COR-L47 (cell line): ENCODE measurements around the gene AOC1.

Experiments
- DNase-seq: peaks from one replicate; lab custom pipeline; 2025; lab: John Stamatoyannopoulos, UW

The AOC1 gene

DNA sequence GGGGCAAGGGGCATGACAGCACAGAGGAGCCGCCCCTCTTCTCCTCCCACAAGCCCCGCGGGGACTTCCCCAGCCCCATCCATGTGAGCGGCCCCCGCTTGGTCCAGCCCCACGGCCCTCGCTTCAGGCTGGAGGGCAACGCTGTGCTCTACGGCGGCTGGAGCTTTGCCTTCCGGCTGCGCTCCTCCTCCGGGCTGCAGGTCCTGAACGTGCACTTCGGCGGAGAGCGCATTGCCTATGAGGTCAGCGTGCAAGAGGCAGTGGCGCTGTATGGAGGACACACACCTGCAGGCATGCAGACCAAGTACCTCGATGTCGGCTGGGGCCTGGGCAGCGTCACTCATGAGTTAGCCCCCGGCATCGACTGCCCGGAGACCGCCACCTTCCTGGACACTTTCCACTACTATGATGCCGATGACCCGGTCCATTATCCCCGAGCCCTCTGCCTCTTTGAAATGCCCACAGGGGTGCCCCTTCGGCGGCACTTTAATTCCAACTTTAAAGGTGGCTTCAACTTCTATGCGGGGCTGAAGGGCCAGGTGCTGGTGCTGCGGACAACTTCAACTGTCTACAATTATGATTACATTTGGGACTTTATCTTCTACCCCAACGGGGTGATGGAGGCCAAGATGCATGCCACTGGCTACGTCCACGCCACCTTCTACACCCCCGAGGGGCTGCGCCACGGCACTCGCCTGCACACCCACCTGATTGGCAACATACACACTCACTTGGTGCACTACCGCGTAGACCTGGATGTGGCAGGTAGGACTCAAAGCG lies 5.1 kb downstream of the AOC1 start:
- no peak for DNase-seq

DNA sequence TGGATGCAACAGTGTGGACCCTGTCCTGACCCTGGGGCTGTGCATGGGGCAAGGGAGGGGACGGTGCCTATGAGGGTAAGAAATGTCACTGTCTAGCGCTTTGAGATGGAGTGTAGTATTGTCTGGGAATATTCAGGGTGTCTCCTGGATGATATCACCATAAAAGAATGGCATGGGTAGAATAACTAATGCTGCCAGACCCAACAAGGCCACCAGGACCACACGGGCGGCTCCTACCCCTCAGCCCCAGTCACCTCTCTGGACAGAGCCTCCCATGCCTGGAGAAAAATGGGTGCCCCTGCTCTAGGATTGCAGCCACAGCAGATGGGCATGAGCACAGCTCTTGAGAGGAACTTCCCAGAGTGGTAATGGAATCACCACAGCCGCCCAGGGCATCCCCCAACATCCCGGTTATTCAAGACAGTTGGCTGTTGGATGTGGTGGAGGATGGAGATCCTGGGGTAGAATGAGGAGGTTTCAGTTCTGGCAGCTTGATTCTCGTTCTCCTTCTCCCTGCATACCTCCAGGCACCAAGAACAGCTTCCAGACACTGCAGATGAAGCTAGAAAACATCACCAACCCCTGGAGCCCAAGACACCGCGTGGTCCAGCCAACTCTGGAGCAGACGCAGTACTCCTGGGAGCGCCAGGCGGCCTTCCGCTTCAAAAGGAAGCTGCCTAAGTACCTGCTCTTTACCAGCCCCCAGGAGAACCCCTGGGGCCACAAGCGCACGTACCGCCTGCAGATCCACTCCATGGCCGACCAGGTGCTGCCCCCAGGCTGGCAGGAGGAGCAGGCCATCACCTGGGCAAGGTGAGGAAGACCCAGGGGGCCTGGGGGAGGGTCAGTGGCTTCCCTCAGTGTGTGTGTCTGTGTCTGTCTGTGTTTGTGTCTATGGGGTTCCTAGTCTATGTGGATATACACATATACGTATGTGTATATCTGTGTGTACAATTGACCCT lies 6.2 kb downstream of the AOC1 start:
- no peak for DNase-seq

DNA sequence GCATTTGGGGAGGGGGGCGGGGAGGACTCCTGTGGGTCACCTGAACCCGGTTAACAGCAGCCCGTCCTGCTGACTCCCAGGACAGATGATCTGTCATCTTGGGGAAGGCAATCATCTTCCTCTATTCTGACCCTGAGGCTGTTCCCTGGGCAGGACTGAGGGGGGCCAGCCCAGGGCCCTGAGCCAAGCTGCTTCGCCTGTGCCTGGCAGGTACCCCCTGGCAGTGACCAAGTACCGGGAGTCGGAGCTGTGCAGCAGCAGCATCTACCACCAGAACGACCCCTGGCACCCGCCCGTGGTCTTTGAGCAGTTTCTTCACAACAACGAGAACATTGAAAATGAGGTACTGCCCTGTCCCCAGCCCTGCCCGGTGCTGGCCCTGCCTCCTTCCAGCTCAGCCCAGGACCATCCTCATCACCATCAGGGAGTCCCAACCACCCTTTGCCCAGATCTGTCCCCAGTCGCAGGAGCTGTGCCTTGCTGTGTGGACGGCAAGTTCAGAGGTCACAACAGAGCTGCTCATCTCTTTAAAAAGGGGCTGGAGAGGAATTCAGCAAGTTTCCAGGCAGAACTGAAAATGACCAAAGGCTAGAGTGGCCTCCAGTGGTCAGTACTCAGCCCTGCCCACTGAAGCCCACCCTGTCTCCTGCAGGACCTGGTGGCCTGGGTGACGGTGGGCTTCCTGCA lies 8.1 kb downstream of the AOC1 start:
- no peak for DNase-seq

DNA sequence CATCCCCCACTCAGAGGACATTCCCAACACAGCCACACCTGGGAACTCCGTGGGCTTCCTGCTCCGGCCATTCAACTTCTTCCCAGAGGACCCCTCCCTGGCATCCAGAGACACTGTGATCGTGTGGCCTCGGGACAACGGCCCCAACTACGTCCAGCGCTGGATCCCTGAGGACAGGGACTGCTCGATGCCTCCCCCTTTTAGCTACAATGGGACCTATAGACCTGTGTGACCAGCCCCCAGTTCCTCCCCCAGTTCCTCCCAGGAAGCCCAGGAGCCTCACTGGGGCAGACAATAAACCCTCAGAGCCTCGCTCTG lies 8.6 kb downstream of the AOC1 start:
- no peak for DNase-seq

DNA sequence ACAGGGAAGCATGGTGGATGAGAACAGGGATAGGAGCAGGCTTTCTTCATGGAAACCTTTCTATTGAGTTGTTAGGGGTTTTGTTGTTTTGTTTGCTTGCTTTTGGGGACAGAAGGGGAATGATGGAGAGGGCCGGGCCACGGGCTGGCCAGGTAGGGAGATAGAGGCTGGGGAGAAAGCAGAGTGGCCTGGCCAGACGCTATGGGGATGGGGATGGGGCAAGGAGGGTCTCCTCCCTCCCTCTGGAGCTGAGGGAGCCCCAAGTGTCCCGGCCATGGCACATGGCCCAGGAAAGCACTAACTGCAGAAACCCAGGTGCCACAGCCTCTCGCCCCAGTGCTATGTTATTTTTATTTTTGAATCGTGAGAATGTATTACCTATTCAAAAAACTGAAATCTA lies 10.0 kb downstream of the AOC1 start:
- DNase-seq = no peak

GRCh38 chr7:150863946-150864345 lies 11.6 kb downstream of the AOC1 start:
- no peak for DNase-seq

DNA sequence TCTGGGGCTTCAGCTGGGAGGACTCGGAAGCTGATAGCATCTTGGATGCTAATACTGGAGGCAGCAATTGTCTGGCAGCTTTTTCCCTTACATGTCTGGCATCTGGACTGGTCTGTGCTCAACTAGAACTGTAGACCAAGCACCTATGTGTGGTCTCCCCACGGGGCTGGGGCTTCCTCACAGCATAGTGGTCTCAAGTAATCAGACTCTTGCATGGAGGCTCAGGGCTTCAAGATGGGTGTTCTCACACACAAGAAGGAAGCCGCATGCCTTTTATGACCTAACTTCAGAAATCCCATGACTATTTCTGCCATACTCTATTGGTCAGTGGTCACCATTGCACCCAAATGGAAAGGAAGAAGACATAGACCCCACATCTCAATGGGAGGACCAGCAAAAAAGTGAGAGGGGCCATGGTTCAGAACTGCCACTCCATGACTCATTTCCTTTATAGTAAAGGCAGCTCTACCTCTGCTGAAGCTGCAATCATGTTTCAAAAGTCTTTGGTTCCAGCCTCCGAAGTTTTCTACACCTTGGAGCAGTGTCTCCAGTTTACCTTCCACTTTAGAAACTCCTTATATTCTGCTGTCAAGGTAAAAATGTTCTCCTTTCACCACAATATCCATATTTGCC lies 14.7 kb downstream of the AOC1 start:
- DNase-seq = no peak

DNA sequence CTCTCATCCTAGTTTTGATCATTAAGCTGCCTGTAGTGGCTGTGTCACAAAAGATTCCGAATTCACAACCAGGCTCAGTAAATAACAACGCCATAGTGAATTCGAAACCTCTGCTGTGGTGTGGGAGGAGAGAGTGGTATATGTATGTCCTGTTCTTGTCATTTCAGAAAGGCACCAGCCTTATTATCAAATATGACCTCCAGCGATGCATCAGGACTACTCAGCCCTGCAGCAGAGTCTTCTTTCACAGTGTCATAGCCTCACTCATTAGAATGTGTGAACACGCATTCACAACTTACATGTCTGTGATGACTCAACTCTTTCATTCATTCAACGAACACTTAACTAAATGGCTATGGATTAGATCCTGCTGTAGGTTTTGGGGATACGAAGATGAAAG lies 15.3 kb downstream of the AOC1 start:
- no peak for DNase-seq

GRCh38 chr7:150869467-150869866 lies 17.1 kb downstream of the AOC1 start:
- DNase-seq = no peak

- DNase-seq = no peak
Observed at GRCh38 chr7:150871601-150872000, 19.3 kb downstream of the AOC1 start.

DNA sequence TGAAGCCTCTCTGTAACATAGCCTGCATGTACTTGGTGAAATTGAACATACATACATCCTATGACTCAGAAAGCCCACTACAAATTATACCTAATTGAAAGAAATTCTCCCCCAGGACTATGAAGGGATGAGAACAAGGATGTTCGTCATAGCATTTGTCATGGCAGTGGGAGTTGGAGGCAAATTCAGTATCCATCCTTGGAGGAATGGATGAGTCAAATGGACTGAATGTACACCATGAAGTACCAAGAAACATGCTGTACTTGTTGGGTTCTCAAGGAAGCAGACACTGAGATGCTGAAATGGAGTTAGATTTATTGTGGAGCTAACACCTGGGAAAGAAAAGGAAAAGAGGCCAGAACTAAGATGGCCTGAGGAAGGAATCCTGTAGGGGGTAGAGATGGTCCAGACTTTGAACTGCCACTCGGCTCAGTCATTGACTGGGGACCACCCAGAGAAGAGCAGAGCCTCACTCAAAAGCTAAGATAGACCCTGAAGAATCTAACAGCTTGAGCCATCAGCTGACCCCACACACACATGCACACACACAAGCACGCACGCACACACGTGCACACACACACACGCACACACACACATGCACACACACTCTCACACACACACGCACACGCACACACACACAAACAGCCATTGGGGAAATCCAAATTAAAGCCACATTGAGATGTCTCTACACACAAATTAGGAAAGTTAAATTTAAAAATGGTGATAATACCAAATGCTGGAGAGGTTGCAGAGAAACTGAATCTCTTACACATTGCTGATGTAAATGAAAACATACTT lies 22.3 kb downstream of the AOC1 start:
- no peak for DNase-seq

GRCh38 chr7:150875791-150876190 lies 23.5 kb downstream of the AOC1 start:
- peak; percentile 14 for DNase-seq

GRCh38 chr7:150876817-150877526 lies 24.7 kb downstream of the AOC1 start:
- DNase-seq = peak; percentile 89

GRCh38 chr7:150877536-150877935 lies 25.2 kb downstream of the AOC1 start:
- no peak for DNase-seq

- peak; percentile 35 for DNase-seq
Observed at GRCh38 chr7:150879345-150879744, 27.0 kb downstream of the AOC1 start.

DNA sequence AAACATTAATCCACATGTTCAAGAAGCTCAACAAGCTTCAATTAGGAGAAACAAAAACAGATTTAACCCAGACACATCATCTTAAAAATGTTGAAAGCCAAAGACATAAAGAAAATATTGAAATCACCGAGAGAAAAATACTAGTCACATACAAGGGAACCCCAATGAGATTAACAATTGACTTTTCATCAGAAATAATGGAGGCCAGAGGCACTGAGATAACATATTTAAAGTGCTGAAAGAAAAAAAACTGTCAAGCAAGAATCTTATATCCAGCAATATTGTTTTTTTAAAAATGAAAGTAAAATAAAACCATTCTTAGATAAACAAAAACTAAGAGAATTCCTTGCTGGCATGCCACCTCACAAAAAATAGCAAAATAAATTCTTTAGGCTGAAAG lies 28.9 kb downstream of the AOC1 start:
- no peak for DNase-seq

GRCh38 chr7:150890853-150891584 lies 38.7 kb downstream of the AOC1 start:
- no peak for DNase-seq

- DNase-seq = no peak
Observed at GRCh38 chr7:150891740-150892139, 39.4 kb downstream of the AOC1 start.

- DNase-seq = no peak
Observed at GRCh38 chr7:150895809-150896208, 43.5 kb downstream of the AOC1 start.
